ENCODE results near the gene CACNA2D2. TPM values are rescaled to one million over a fixed set of nuclear protein-coding genes. Genes with fewer than 3 reads are reported as not detected.

Gene CACNA2D2
- total RNA-seq, 1 donor from 2014 or later: 19.4 TPM

GRCh38 chr3:50334339-50335075 lies 168.9 kb downstream of the CACNA2D2 start:
- TF ChIP-seq CTCF (conservative IDR thresholded peaks at IDR 0.05): no peak
- Mint-ChIP-seq H3K4me1 (ENCODE audit: unreplicated experiment) (peaks cover 19% of the 10 kb centered on the region), H3K27ac (peak overlapping the region; percentile 39), H3K36me3 (peaks cover 4% of the 10 kb centered on the region), H3K9me3 (no peaks in the 10 kb centered on the region), H3K4me3 (no peak overlapping the region), H3K27me3 (peaks cover 11% of the 10 kb centered on the region)
- no peak for DNase-seq (ENCODE audit: extremely low spot score, unreplicated experiment)

- Mint-ChIP-seq H3K36me3 (peaks cover 4% of the 10 kb centered on the region), H3K27ac (peak overlapping the region; percentile 39), H3K4me1 (ENCODE audit: unreplicated experiment) (peaks cover 17% of the 10 kb centered on the region), H3K9me3 (no peaks in the 10 kb centered on the region), H3K27me3 (peaks cover 4% of the 10 kb centered on the region), H3K4me3 (no peak overlapping the region)
- no peak for TF ChIP-seq CTCF (conservative IDR thresholded peaks at IDR 0.05)
- no peak for DNase-seq (ENCODE audit: extremely low spot score, unreplicated experiment)
These were observed 169.6 kb downstream of the CACNA2D2 start for GRCh38 chr3:50333744-50334328.

- peaks cover 13% of the 10 kb centered on the region for H3K4me1 Mint-ChIP-seq (ENCODE audit: unreplicated experiment)
- peaks cover 3% of the 10 kb centered on the region for H3K36me3 Mint-ChIP-seq
- no peaks in the 10 kb centered on the region for H3K9me3 Mint-ChIP-seq
- TF ChIP-seq CTCF (conservative IDR thresholded peaks at IDR 0.05): no peak
- H3K4me3 Mint-ChIP-seq: no peak overlapping the region
- H3K27ac Mint-ChIP-seq: no peak overlapping the region
- no peaks in the 10 kb centered on the region for H3K27me3 Mint-ChIP-seq
- DNase-seq (ENCODE audit: extremely low spot score, unreplicated experiment): no peak
These were observed 172.0 kb downstream of the CACNA2D2 start for GRCh38 chr3:50331364-50331907.

- Mint-ChIP-seq H3K4me3 (no peak overlapping the region), H3K36me3 (no peaks in the 10 kb centered on the region), H3K27me3 (no peaks in the 10 kb centered on the region), H3K9me3 (no peaks in the 10 kb centered on the region), H3K4me1 (ENCODE audit: unreplicated experiment) (peaks cover 7% of the 10 kb centered on the region), H3K27ac (no peak overlapping the region)
- no peak for DNase-seq (ENCODE audit: extremely low spot score, unreplicated experiment)
- TF ChIP-seq CTCF (conservative IDR thresholded peaks at IDR 0.05): no peak
These were observed 173.1 kb downstream of the CACNA2D2 start for GRCh38 chr3:50330330-50330729.

- Mint-ChIP-seq H3K4me3 (peak within 1 kb of the TSS; percentile 95), H3K36me3 (peaks cover 4% of the 10 kb centered on the region), H3K9me3 (no peaks in the 10 kb centered on the region), H3K27me3 (no peaks in the 10 kb centered on the region), H3K4me1 (ENCODE audit: unreplicated experiment) (peaks cover 16% of the 10 kb centered on the region), H3K27ac (peak within 1 kb of the TSS; percentile 86)
- peak; percentile 95 for DNase-seq (ENCODE audit: extremely low spot score, unreplicated experiment)
- no peak for TF ChIP-seq CTCF (conservative IDR thresholded peaks at IDR 0.05)
These were observed 175.3 kb downstream of the CACNA2D2 start, which contains the start of gene TUSC2 for GRCh38 chr3:50327943-50328691. TUSC2 (minus strand) TSS chr3:50328223; CDS start chr3:50328099, 124 bp downstream.
